Transverse colon (tissue), 3 donors: ENCODE measurements around the gene CBY2.

Experiments used
- CTCF ChIP-seq, 5 experiments: fragments of 200-600 bp in 3 of 5; fragments of 450-650 bp in 2 of 5; sonication (generic) in 3 of 5; IDR thresholded peaks; 1 replicate in 2 of 5; 2 replicates in 3 of 5; pipeline ENCODE4 v1.5.1; 2016 to 2017; ENCODE audit warnings: antibody characterized with exemption in 5 of 5, inconsistent platforms in 3 of 5, mild to moderate bottlenecking in 2 of 5, moderate library complexity in 1 of 5
- POLR2A ChIP-seq: fragments of 450-650 bp; IDR thresholded peaks from one replicate; pipeline ENCODE4 v1.6.1; 2016; ENCODE audit warnings: antibody characterized with exemption, mild to moderate bottlenecking, moderate library complexity

GRCh38 chr13:45654633-45655349, 47.3 kb upstream of the CBY2 start:
- no peak for TF ChIP-seq CTCF (IDR thresholded peaks at IDR 0.05)
- no peak for TF ChIP-seq POLR2A
